SIG-M5 (cell line): ENCODE data around the gene OPCML.

Experiments used
- DNase-seq: peaks from one replicate; lab custom pipeline; 2025; lab: John Stamatoyannopoulos, UW

The OPCML gene

DNA sequence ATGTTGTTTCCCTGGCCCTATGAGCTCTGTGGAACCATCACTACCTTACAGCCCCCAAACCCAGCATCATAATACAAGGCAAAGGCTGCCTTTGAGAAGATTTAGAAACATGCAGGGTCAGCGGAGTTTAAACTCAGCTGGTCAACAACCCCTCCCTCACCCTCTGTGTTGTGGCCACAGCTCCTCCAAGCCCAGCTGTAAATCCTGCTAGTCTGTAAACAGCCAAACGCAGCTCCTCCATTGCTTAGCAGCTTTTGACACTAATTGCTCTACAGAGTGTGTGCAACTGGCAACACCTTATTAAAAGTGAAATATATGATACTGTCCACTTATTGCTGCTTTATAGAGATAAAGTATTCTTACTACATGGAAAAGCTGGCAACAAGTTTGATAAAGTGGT, 29.1 kb downstream of the OPCML start:
- no peak for DNase-seq

DNA sequence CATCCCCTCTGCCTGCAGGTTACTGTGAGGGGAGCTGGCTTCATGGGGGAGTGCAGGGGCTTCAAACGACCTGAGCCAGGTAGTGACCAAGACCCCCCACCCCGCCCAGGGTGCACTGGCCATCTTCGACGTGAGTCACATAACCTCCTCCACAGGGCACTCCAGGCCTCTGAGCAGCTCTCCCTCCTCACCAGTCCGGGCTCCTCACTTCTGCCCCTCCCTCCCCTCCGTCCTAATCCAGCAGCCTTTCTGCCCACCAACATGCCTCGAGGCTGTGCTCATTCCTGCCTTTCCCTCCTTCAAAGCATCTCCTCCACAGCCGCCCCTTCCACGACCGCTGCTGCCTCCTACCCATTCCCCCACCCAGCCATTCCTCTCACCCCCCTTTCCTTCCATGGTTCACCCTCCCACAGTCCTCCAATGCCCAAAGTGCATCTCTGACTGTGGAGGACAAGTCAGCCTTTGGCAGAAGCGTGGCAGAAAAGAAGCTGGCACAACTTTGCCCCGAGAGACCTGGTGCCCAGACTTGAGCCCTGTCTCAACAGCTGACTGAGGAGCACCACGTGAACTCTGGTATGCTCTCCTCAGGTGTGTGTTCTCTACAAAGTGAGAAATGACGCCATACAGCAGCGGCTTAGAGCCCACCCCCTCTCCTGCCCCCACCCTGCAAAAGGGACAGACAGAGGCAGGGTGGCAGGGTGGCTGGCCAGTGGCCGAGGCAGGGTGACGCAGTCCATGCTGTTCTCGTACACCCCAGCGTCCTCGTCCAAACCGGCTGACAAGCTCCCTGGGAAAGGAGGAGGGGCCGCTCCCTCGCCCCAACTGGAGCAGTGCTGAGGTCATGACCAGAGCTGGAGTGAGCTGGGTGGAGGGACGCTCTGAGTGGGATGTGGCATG, 30.4 kb downstream of the OPCML start:
- no peak for DNase-seq

DNA sequence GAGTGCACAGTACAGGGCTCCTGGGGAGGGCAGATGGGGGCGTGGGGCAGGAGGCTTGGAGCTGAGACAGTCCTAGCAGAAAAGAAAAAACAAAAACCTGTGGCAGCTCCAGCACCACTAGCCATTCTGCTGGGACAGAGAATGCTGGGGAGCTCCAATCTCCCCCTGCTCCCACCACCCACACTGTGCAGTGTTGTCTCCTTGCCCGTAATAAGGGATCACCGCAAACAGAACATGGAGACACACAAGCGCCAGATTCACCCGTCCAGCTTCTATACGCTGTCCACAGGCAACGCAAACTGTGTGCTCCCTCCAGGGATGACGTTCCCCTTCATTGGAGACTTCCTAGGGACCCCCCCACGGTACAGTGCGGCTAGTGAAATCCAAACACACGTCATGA, 31.4 kb downstream of the OPCML start:
- DNase-seq: no peak

DNA sequence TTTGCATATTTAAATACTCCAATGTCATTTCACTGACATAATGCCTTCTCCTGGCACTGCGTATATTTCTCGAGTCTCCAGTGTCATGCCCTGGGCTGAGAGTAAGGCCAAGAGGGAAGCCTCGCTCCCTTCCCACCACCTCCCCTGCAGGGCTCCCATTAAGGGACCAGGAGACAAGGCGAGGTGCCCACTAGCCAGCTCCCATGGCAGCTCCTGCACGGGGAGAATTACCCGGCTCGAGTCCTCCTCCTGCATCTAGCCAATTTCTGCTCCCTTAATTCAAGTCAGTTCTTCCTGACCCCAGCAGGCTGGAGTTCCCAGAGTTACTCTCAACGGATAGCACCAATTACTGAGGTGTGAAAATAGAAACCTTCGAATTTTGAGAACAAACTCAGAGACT, 31.9 kb downstream of the OPCML start:
- no peak for DNase-seq

DNA sequence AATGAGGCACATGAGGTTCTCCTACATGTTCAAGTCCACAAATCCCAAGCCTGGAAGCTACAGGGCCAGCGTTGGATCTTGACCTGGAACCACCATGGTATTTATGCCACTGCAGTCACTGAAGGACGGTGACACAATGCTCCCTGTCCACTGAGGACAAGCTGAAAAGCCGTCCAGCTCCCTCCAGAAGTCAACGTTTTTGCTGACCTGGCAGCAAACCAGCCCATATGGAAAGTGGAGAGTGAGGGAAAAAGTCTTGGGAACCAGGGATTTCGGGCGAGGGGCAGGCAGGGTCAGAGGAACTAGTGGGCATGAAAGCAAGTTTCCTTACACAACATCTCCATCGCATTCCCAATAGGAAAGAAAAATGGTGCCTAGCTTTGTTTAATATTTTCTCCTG, 33.3 kb downstream of the OPCML start:
- DNase-seq: no peak

DNA sequence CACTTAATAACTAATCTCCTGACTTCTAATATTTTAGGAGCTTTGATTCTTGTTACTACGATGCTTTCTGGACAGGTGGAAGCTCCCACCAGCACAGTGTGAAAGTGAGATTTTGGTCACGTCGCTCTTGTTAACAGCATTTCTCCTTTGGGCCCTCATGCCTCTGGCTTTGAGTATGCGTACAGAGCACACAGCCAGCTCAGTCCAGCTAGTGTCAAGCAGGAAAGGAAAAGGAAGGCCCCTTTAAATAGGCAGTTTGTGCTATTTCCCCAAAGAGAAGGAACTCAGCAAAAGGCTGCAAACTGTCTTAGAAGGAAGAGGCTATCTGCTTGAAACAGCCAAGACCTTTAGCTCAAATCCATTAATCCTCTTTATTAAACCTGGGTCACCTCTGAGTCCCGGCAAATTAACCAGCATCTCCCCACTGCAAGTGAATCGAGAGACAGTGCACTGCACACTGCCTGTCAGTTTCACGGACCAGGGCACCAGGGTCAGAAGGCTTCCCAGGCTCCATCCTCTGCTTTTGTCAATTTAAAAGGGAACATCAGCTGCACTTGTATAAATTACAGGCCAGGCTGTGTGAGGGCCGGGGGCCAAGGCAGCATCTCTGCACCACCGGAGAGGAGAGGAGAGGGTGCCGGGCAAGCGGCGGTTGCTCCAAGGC, 34.7 kb downstream of the OPCML start:
- no peak for DNase-seq

DNA sequence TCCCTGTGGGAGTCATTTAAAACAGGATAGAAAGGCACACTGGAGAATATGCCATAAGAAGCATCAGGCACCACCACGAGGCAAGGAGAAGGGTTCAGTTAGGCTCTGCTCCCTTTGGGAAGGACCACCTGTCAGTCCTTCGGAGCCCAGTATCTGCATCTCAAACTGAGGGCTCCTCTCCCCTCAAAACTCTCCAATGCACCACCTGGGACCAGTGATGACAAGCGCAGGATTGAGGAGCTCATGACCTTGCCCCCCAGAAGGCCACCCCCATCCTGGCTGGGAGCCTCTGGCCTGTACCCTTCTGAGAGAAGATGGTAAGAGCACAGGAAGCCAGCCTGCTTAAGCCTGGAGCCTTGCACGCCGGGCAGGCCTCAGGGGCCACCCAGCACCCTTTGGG, 39.4 kb downstream of the OPCML start:
- no peak for DNase-seq

DNA sequence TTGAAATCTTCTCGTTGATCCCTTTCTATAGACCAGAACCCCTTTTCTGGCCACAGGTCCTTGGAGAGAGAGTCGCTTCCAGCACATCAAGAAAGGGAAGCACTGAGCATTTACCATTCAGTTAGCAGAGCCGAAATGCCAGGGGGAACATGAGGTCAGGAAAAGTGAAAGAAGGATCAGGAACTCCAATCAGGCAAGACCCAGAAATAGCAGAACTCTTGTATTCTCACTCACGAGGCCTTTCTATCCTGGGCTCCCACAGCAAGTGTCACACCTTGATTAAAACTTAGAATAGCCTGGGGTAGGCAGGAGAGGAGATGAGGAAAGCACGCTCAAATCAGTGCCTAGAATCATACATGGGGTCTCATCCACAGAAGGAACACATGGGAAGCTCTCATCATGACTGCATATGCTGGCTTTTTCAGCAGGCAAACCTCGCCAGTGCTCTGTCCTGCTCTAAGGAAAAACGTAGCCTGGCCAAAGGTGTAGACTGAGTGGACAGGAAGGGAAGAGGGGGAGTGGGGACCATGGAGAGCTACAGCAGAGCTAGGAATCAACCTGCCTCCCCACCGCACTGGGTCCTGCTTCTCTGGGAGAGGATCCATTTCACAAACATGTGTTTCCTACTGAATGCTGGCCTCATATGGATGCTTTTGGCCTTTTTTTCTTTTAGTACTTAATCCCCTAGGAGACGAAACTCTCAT, 40.5 kb downstream of the OPCML start:
- DNase-seq: no peak

DNA sequence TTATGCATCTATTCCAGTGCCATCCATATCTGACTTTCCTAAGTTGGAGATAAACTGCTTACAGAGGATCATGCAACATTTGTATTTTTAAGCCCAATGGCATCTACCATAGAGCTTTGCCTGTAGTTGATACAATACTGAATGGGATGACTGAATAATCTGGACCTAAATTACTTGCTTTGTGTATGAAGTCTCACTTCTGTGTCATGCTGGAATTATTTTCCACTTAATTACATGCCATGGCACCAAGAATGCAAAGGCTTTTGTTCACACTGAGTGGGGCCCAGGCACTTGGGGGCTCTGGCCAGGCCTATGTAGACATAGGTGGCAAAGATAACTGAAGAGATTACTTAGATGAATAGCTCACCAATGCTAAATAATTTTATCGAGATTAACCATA, 51.6 kb downstream of the OPCML start:
- DNase-seq: no peak

DNA sequence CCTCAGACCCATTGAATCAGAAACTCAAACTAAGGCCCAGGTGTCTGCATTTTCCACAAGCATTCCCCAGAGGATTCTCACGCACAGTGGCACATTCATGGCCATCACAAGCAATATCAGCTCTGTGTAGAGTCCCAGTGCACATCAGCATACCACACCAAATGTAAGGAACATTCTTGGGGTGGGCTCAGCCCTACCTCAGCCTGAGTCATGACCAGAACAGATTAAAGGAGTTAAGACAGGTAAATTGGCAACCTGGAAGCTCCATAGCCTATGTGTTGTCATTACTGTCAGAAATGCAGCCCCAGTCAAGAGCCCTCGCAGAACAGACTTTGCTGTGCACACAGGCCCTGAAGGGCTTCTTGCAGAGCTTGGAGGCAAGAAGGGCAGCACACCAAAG, 53.1 kb downstream of the OPCML start:
- DNase-seq: no peak

DNA sequence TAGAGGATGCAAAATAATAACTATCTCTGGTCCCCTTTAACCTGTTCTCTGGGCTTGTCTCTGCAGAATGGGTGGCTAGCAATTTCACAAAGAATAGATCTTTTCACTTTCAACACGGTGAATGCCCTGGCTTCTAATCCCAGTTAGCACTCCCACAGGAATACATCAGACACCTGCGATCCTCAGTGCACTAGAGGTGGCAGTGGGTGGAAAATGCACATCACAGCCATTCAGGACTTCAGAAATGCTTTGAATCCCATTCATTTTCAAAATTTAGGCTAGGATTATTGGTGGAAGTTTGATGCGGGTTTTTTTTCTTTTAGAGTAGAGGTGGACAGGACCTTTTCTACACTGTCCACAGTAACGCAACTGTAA, 55.1 kb downstream of the OPCML start:
- DNase-seq: no peak

DNA sequence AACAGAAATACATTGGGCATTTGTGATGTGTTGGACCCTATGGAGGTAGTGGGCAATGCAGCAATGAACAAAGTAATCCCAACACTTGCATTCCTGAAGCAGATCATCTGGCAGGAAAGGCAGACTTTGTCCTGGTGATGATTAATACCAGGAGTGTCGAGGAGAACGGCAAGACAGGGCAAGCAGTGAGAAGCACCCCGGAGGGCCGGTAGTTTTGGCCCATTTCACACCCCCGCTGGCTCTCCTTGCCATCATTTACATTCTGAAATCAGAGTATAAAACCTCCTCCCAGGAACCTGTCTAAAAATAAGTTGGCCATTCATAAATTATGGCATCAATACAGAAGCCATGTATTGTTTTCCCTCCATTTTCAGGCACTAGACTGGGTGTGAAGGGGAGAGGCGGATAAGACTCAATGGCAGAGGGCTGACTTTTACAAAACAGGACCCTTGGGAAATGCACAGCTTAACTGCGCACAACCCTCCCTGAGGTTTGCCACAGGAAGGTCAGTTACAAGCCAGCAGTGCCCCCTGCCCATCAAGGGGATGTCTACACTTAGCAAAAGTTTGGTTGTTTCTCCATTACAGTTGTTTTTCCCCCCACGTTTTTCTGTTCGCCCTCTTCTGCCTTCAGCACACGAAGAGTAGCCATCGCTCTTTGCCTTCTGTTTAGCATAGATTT, 55.6 kb downstream of the OPCML start:
- DNase-seq: no peak

DNA sequence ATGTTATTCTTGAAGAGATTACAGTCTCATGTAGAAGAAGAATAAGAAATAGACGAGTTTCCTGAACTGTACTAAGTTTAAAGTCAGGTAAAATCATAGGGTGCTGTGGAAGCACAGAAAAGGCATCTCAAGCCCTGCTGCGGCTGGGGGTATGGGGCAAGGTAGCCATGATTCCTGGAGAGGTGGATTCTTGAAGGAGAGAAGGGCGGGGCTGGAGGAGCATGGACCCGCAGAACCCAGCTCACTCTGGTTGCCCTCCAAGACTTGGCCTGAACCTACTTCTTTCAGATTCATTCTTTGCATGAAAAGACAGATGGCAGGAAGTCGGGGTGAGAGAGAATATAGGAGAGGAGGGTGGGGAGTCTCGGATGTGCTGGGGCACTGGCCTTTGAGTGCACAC, 57.8 kb downstream of the OPCML start:
- no peak for DNase-seq

DNA sequence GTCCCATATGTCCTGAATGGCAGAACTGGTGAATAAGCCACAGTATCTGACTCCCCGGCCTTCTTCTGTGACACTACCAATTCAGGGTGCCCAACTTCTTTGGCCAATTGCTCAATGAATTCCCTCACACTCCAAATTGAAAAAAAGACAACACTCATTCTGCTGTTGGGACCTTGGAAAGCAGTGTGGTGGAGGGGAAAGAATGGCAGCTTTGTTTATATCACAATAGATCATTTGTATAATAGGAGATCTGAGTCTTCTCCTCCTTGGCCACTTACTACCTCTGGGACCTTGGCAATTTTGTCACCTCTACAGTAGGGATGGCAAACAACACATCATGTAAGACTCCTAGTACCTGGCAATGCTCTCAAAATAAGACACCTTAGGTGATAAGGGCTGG, 64.6 kb downstream of the OPCML start:
- no peak for DNase-seq

DNA sequence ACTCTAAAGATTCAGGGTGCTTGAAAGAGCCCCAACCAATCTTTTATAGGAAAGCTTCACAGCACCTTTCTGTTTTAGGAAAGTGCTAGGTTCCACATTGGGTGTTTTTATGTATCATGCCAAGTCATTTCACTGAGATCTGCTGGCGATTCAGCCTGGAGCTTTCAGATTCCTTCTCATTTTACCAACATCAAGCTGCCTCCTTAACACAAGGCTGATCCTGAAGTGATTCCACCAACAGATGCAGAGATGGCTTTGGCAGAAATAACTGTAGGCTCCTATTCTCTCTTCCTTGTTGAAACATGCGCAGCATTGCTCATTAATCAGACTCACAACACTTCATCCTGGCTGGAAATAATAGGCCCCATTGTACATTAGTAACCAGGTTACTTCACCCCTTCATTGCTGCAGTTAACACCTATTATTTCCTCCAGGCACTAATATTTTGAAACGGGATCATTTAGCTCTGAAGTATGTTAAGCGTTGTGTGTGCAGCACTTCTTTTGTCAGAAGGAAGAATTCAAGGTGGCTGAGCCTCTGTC, 89.0 kb downstream of the OPCML start:
- DNase-seq: no peak

DNA sequence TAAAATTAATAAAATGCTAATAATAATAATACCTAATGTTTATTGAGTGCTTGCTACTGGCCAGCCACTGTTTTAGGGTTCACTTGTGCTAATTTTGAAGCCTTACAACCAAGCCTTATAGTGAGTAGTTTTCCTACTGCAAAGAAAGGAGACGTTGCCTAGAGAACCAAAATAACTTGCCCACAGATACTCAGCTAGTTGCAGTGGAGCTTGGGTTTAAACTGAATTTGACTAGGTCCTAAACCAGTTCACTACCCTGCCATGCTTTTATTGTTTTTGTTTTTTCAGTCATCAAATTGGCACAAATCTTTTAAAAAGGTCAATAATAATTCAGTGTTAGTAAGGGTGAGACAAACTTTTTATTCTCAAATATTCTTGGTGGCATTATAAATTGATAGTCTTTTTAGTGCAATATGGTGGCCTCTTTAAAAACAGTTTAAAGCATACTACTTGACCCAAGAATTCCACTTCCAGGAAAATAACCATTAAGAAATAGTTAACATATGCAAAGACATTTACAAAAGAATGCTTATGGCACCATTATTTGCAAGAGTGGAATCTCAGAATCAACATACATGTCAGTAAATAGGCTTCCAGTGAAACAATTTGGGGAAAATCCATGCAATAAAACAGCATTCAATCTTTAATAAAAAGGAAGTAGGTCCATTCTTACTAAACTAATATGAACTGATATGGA, 90.2 kb downstream of the OPCML start:
- no peak for DNase-seq

DNA sequence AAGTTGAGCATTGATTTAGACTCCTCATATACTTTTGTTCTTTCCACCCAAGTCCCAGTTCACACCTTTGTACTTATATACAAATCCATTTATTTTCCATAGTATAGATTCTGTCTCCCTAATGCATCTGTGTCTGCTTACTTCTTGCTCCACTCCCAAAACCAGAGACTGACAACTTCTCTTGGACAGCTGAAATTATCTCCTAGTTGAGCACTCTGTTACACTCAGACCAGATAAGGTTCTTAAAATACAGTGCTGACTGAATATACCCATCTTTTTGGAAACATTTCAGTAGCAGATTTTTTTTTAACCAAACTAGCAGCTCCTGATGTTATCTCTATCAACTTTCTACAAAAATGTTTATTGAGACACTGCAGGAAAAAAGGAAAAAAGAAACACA, 106.3 kb downstream of the OPCML start:
- DNase-seq: no peak

DNA sequence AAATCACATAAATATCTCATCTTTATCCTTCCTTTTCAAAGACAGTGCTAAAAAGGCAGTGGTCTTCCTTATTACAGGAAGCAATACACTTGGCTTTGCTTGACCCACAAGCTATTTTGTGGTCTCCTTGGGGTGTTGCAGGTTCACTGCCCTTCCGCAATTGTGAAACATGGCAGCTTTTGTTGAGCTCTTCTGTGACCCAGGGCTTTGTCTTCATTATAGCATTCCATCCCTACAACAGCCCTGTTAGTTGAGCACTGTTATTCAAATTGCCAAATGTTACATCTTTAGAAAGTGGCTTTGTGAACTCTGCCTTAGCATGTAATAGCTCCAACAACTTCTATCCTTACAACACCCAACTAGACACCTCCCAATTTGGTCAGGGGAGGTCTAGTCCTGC, 107.1 kb downstream of the OPCML start:
- DNase-seq: no peak

DNA sequence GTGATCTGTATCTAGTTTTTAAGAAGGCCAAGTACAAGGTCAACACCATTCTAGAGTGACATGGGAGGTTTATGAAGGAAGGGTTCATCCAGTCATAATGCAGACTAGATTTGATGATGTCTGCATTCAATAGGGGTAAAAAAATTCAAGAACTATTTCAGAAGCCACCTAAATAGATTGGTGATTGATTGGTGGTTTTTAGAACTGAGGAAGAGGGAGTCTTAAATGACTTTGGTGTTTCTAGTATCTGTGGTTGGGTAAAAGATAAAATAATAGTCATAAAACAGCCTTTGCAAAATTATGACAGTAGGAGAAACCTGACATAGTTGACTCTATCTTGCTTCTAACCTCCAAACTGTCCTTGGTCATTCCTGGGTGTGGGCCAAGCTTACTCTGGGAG, 114.1 kb downstream of the OPCML start:
- no peak for DNase-seq

DNA sequence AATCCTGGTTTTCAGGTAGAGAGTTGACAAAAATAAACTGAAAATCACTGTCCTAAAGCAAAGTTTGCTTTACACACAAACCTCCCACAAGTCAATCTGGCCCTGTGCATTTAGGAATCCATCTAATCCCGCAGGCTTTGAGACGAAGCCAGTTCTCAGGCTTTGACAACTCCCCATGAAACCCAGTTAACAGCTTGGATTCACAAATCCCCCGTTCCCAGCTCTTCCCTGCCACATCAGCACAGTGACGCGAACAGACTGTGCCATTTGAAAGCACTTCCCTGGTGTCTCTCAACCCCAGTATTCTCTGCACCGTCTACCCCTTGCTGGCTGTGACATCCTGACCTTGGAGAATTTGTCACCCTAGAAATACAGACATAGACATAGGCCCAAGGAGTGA, 117.8 kb downstream of the OPCML start:
- no peak for DNase-seq

DNA sequence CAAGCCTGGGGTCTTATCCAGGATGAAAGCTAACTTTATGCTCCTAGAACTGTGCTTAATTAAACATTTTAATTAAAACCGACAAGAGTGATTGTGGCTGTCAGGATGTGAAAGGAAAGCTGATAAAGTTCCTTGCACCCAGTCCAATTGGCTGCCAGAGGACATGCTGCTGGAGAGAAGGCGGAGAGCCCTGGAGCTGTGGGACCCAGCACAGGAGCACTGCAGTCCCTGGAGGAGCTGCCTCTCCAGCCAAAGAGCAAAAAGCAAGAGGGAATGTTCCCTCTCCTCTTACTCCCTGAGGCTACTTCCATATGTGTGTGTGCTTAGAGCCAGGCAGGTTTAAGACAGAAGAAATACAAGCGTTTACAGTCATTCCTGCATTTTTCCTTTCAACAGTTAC, 118.6 kb downstream of the OPCML start:
- DNase-seq: no peak

DNA sequence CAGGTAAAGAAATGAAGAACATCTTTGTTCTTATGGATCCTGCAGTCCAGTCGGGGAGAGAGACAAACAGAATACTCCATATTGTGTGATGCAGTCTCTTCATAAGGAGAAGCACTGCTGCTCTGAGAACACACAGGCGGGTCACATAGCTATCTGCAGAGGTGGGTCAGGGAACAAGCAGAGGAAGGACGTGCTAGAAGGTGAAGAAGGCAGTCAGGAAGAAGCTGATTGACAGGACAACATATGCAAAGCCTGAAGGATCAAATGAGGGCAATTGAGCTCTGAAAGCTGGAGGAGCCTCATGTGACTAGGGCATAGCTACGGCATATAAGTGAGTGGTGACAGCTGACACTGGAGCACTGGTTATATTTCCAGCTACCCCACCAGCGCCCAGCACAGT, 122.5 kb downstream of the OPCML start:
- no peak for DNase-seq
